ENCODE measurements around the gene LRRK1. TPM values are rescaled to one million over a fixed set of nuclear protein-coding genes. Genes with fewer than 3 reads are reported as not detected.

Gene LRRK1
- total RNA-seq, 3 donors from 2014 or later (not counting 1 experiment from before 2014, with no cell fraction given) = 1.2 to 5.5 (median 3.2) TPM

DNA sequence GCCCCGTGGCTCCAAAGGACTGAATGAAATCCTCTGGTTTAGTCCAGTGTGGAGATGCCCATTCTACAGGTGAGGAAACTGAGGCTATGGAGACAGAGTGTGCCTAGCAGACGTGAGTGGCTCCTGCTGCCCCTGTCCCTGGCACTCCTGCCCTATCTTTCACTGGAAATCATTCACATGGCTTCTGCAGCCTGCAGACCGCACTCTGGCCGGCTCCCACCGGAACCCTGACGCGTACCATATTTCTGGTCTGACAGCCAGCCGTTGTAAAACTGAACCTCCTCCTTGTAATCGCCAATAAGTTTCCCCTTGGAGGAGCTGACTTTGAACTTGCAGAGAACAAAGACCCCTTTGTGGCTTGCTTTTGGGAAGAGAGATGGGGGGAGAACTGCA, 196.2 kb downstream of the LRRK1 start:
- 71% methylated on average over 9 of the region's 9 CpGs for WGBS (ENCODE audit: insufficient coverage)
- H3K27ac ChIP-seq (ENCODE audit: low read length) = no peak overlapping the region
- ATAC-seq (no peak), DNase-seq (no peak)
- Mint-ChIP-seq H3K9me3 (no peaks in the 10 kb centered on the region), H3K4me3 (no peak overlapping the region), H3K36me3 (no peaks in the 10 kb centered on the region), H3K27ac (no peak overlapping the region), H3K4me1 (no peaks in the 10 kb centered on the region), H3K27me3 (ENCODE audit: low read depth in 2 of 2) (peaks cover 0 to 6% of the 10 kb centered on the region in 2 donors)
- no peaks in the 10 kb centered on the region for H3K27me3 ChIP-seq (ENCODE audit: control insufficient read depth, insufficient read depth, low read length)
- intact Hi-C loops (cut with micrococcal nuclease) = no loop called here
- H3K9me3 ChIP-seq (ENCODE audit: control insufficient read depth, insufficient read depth, low read length) = no peaks in the 10 kb centered on the region
- H3K4me3 ChIP-seq (ENCODE audit: low read length) = no peak overlapping the region
- TF ChIP-seq, protein P1, sequence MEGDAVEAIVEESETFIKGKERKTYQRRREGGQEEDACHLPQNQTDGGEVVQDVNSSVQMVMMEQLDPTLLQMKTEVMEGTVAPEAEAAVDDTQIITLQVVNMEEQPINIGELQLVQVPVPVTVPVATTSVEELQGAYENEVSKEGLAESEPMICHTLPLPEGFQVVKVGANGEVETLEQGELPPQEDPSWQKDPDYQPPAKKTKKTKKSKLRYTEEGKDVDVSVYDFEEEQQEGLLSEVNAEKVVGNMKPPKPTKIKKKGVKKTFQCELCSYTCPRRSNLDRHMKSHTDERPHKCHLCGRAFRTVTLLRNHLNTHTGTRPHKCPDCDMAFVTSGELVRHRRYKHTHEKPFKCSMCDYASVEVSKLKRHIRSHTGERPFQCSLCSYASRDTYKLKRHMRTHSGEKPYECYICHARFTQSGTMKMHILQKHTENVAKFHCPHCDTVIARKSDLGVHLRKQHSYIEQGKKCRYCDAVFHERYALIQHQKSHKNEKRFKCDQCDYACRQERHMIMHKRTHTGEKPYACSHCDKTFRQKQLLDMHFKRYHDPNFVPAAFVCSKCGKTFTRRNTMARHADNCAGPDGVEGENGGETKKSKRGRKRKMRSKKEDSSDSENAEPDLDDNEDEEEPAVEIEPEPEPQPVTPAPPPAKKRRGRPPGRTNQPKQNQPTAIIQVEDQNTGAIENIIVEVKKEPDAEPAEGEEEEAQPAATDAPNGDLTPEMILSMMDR (IDR thresholded peaks at IDR 0.05) = no peak
- no peaks in the 10 kb centered on the region for H3K36me3 ChIP-seq (ENCODE audit: control insufficient read depth, insufficient read depth, low read length)
- H3K4me1 ChIP-seq (ENCODE audit: control insufficient read depth, insufficient read depth, low read length) = peaks cover 6% of the 10 kb centered on the region

DNA sequence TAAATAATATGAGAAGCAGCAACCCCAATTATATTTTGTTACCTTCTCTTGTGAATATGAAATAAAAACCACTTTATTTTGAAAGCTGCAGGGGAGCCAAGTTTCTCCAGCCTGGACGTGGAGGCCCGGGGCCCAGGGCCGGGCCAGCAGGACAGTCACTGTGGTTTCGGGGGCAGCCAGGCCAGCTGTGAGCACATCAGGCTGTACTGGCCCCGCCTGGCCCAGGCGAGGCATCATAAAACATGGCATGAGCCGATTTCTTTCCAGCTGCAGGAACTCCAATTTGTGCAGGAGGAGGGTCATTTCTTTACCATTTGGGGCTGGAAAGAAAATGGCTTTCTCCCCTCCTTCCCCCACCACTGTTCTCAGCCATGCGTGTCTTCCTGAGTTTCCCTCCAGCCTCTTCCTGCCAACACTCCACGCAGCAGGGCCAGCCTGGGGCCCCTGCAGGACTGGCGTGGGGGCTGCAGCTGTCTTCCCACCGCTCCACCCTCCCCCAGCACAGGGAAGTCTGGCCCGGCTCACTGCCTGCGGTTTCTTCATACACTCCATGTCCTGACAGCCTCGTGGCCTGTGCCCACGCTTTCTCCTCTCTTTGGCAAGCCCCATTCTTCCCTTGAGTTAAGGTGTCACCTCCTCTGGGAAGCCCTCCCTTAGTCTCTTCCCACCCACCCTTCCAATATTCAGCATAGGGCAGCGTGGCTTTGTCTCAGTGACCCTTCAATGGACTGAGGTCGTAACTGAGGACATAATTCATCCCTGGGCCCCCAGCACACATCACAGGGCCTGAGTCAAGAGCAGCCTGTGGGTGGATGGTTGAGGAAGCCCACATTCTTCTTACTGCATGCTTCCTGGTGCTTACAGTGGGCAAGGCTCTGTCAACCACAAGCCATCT, 196.9 kb downstream of the LRRK1 start:
- intact Hi-C loops (cut with micrococcal nuclease) = no loop called here
- no peak overlapping the region for H3K27ac ChIP-seq (ENCODE audit: low read length)
- no peaks in the 10 kb centered on the region for H3K9me3 ChIP-seq (ENCODE audit: control insufficient read depth, insufficient read depth, low read length)
- TF ChIP-seq, protein P1 (IDR thresholded peaks at IDR 0.05) = no peak
- peaks cover 7% of the 10 kb centered on the region for H3K4me1 ChIP-seq (ENCODE audit: control insufficient read depth, insufficient read depth, low read length)
- Mint-ChIP-seq H3K27me3 (ENCODE audit: low read depth in 2 of 2) (peaks cover 0 to 6% of the 10 kb centered on the region in 2 donors), H3K4me3 (no peak overlapping the region), H3K4me1 (no peaks in the 10 kb centered on the region), H3K36me3 (no peaks in the 10 kb centered on the region), H3K27ac (no peak overlapping the region), H3K9me3 (no peaks in the 10 kb centered on the region)
- H3K27me3 ChIP-seq (ENCODE audit: control insufficient read depth, insufficient read depth, low read length) = no peaks in the 10 kb centered on the region
- DNase-seq (no peak), ATAC-seq (no peak)
- WGBS (ENCODE audit: insufficient coverage) = 51% methylated on average over 17 of the region's 17 CpGs
- no peak overlapping the region for H3K4me3 ChIP-seq (ENCODE audit: low read length)
- no peaks in the 10 kb centered on the region for H3K36me3 ChIP-seq (ENCODE audit: control insufficient read depth, insufficient read depth, low read length)

DNA sequence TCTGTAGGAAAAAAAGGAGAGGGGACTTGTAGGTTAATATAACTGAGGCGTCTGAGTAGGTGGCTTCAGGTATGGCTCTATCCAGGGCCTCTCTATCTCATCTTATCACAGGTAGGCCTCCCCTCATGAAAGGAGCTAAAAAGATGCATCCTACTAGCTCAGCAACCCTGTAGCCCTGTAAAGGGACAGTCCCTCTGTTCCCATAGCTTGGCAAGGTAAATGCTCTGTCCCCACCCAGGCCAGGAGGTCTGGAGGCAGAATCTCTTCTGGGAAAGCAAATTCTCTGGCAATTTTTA, 197.5 kb downstream of the LRRK1 start:
- H3K36me3 ChIP-seq (ENCODE audit: control insufficient read depth, insufficient read depth, low read length) = no peaks in the 10 kb centered on the region
- no peak for DNase-seq
- TF ChIP-seq, protein P1 (IDR thresholded peaks at IDR 0.05) = no peak
- intact Hi-C loops (cut with micrococcal nuclease) = no loop called here
- Mint-ChIP-seq H3K27me3 (ENCODE audit: low read depth in 2 of 2) (peaks cover 0 to 6% of the 10 kb centered on the region in 2 donors), H3K4me1 (peaks cover 4% of the 10 kb centered on the region in 2 donors), H3K27ac (no peak overlapping the region), H3K4me3 (no peak overlapping the region), H3K36me3 (no peaks in the 10 kb centered on the region), H3K9me3 (no peaks in the 10 kb centered on the region)
- H3K27ac ChIP-seq (ENCODE audit: low read length) = no peak overlapping the region
- WGBS (ENCODE audit: insufficient coverage) = no CpG with 5 or more reads among the region's 1 CpG
- no peaks in the 10 kb centered on the region for H3K27me3 ChIP-seq (ENCODE audit: control insufficient read depth, insufficient read depth, low read length)
- H3K9me3 ChIP-seq (ENCODE audit: control insufficient read depth, insufficient read depth, low read length) = no peaks in the 10 kb centered on the region
- peaks cover 13% of the 10 kb centered on the region for H3K4me1 ChIP-seq (ENCODE audit: control insufficient read depth, insufficient read depth, low read length)
- no peak for ATAC-seq
- no peak overlapping the region for H3K4me3 ChIP-seq (ENCODE audit: low read length)

DNA sequence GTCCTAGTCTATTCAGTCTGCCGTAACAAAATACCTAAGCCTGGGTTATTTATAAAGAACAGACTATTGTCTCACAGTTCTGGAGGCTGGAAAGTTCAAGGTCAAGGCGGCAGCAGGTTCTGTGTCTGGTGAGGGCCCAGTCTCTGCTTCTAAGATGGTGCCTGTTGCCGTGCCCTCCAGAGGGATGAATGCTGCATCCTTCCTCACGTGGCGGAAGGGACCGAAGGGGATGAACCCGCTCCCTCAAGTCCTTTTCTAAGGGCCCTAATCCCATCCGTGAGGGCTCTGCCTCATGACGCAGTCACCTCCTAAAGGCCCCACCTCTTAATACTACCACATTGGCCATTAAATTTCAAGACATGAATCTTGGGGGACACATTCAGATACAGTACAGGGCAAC, 199.0 kb downstream of the LRRK1 start:
- H3K4me1 ChIP-seq (ENCODE audit: control insufficient read depth, insufficient read depth, low read length) = peaks cover 24% of the 10 kb centered on the region
- no peak overlapping the region for H3K4me3 Mint-ChIP-seq
- ATAC-seq = no peak
- no peaks in the 10 kb centered on the region for H3K9me3 ChIP-seq (ENCODE audit: control insufficient read depth, insufficient read depth, low read length)
- H3K27ac Mint-ChIP-seq = no peak overlapping the region
- H3K4me1 Mint-ChIP-seq = peaks cover 18 to 19% of the 10 kb centered on the region in 2 donors
- no peak overlapping the region for H3K27ac ChIP-seq (ENCODE audit: low read length)
- intact Hi-C loops (cut with micrococcal nuclease) = no loop called here
- WGBS (ENCODE audit: insufficient coverage) = 97% methylated on average over 9 of the region's 9 CpGs
- TF ChIP-seq, protein P1 (IDR thresholded peaks at IDR 0.05) = no peak
- no peaks in the 10 kb centered on the region for H3K9me3 Mint-ChIP-seq
- no peak for DNase-seq
- H3K36me3 Mint-ChIP-seq = no peaks in the 10 kb centered on the region
- no peaks in the 10 kb centered on the region for H3K27me3 ChIP-seq (ENCODE audit: control insufficient read depth, insufficient read depth, low read length)
- H3K27me3 Mint-ChIP-seq (ENCODE audit: low read depth in 2 of 2) = peaks cover 0 to 3% of the 10 kb centered on the region in 2 donors
- H3K36me3 ChIP-seq (ENCODE audit: control insufficient read depth, insufficient read depth, low read length) = no peaks in the 10 kb centered on the region
- H3K4me3 ChIP-seq (ENCODE audit: low read length) = no peak overlapping the region

Data from natural killer cell (primary cell).